ENCODE data around the gene ERBB3.
"Not testable (repeated sequence)": the region's sequence is repeated elsewhere in the genome, so short reads cannot be mapped to it uniquely, and the experiment has no call there.

The ERBB3 gene

GRCh38 chr12:56079723-56080555 is at the start of gene ERBB3:
Gene ERBB3 (plus strand): TSS chr12:56080165. CDS start chr12:56080301, 136 bp downstream.
- peak; percentile 96 for DNase-seq

- DNase-seq = no peak
Observed at GRCh38 chr12:56031987-56032386, 48.0 kb upstream of the ERBB3 start.

- DNase-seq = no peak
Observed at GRCh38 chr12:56034586-56035332, 45.2 kb upstream of the ERBB3 start.

- no peak for DNase-seq
Observed at GRCh38 chr12:56037161-56037560, 42.8 kb upstream of the ERBB3 start.

DNA sequence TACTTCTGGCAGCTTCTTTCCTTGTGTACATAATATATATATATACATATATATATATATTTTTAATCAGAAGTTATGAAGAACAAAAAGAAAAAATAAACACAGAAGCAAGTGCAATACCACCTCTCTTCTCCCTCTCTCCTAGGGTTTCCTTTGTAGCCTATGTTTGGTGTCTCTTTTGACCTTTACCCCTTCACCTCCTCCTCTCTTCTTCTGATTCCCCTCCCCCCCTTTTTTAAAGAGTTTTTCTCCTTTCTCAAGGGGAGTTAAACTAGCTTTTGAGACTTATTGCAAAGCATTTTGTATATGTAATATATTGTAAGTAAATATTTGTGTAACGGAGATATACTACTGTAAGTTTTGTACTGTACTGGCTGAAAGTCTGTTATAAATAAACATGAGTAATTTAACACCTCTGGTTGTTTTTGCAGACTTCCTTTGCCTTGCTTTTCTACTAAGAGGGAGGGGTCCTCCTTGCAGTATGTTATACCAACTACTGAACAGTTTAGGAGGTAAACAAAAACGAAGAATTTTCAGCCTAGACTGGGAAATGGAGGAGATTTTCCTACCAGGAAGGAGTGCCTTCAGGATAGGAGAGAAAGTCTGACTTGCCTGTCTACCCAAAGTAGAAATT is 41.8 kb upstream of the ERBB3 start:
- no peak for DNase-seq

DNA sequence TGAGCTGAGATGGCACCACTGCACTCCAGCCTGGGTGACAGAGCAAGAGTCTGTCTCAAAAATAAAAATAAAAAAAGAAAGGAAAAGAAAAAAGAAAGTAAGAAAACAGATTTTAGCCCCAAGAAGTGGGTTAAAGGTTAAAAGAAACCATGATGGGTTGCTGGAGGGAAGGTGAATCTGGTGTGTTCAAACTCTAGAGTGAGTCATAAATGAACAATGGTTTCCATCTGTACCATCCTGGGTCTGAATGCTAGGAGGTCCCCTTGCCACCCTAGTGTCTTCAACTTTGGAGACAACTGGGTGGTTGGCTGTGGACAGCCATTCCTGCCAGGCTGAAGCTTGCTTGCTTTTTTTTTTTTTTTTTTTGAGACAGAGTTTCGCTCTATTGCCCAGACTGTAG is 39.8 kb upstream of the ERBB3 start:
- no peak for DNase-seq

GRCh38 chr12:56040963-56041551 is 38.9 kb upstream of the ERBB3 start:
- DNase-seq = peak; percentile 57

- DNase-seq = peak; percentile 100
Observed at GRCh38 chr12:56041552-56042429, 38.2 kb upstream of the ERBB3 start, which contains the start of gene RPS26. Gene RPS26 (plus strand): TSS chr12:56041918. CDS start chr12:56042167, 249 bp downstream.

- DNase-seq = peak; percentile 43
Observed at GRCh38 chr12:56042430-56042813, 37.5 kb upstream of the ERBB3 start.

GRCh38 chr12:56042843-56043242 is 37.1 kb upstream of the ERBB3 start:
- no peak for DNase-seq

DNA sequence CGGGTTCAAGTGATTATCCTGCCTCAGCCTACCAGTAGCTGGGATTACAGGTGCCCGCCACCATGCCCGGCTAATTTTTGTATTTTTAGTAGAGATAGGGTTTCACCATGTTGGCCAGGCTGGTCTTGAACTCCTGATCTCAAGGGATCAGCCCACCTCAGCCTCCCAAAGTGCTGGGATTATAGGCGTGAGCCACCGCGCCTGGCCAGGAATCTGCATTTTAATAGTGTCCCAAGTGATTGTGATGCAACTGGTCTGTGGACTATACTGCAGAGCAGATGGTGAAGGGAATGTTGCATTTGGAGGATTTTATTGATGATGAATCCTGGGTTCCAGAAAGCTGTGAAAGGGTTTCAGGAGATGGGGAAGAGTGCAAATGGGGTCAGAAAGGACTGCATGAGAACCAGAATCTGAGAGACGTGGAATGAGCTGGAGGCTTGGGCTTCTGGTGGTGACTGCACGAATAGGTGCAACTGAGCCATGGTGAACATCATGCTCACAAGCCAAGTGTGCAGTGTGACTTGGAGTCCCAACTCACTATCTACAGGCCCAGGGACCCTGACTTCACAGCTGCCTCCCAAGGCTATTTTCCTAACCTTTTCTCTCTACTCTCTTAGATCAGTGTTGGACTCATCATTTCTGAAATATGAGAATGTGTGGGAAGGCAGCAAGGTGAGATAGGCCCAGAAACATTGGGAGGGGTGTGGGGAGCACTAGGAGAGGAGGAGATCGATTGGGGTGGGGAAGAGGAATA is 33.8 kb upstream of the ERBB3 start:
- DNase-seq = peak; percentile 30

DNA sequence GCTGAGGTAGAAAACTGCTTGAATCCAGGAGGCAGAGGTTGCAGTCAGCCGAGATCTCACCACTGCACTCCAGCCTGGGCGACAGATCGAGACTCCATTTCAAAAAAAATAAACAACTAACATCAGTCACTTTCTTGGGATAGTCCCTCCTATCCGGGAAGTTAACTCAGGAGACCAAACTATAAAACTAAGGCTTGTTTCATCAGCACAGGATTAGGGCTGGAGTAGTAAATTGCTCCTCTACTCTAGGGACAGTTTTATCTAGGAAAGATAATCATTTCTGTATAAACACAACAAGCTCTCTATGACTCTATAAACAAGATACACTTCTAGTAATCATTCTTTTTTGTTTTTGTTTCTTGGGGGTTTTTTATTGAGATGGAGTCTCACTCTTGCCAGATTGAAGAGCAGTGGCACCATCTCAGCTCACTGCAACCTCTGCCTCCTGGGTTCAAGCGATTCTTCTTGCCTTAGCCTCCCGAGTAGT is 26.5 kb upstream of the ERBB3 start:
- no peak for DNase-seq

- not testable (repeated sequence) for DNase-seq
Observed at GRCh38 chr12:56059964-56060363, 20.0 kb upstream of the ERBB3 start.

GRCh38 chr12:56061982-56062381 is 18.0 kb upstream of the ERBB3 start:
- no peak for DNase-seq

DNA sequence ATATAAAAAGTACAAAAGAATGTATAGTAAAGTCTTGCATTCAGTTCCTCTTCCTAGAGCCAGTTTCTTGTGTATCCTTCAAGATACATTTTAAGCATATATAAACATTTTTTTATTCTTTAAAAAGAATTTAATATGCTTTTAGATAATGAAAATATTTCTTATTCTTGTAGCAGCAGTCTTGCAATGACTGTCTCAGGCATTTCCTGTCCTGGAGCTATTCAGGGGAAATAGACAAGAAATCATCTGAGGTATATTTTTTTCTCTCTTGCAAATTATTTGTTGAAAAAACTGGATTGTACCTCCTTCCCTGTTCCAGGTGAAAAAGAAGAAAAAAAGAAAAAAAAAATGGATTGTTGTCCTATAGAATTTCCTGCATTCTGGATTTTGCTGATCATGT is 17.0 kb upstream of the ERBB3 start:
- DNase-seq = no peak

DNA sequence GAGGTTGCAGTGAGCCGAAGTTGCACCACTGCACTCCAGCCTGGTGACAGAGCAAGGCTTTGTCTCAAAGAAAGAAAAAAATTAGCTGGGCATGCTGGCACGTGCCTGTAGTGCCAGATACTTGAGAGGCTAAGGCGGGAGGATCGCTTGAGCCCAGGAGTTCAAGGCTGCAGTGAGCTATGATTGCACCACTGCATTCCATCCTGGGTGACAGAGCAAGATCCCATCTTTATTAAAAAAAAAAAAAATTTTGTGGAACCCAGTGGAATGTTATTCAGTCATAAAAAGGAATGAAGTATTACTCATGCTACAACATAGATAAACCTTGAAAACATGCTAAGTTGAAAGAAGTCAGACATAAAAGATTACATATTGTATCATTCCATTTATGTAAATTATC is 8.3 kb upstream of the ERBB3 start:
- DNase-seq = no peak

GRCh38 chr12:56074396-56074795 is 5.6 kb upstream of the ERBB3 start:
- no peak for DNase-seq

DNA sequence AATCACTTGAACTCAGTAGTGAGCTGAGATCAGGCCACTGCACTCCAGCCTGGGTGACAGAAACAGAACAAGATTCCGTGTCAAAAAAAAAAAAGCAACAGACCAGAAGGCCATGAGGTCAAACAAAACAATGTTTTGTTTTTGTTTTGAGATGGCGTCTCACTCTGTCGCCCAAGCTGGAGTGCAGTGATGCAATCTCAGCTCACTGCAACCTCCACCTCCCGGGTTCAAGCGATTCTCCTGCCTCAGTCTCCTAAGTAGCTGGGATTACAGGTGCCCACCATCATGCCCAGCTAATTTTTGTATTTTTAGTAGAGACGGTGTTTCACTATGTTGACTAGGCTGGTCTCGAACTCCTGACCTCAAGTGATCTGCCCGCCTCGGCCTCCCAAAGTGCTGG is 2.0 kb upstream of the ERBB3 start:
- DNase-seq = not testable (repeated sequence)

DNA sequence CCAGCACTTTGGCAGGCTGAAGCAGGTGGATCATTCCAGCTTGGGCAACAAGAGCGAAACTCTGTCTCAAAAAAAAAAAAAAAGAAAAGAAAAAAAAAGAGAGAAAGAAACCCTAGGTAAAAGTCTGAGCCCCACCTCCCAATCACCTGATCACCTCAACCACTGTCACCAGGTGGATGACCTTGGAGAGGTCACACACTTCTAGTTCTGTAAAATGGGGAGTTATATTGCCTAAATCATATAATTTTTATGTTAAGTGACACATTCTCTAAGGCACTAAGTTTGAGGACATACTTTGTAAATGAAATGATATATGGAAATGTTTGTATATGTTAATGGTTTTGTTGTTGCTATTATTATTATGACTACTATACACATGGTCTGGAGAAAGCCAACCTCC is 1.5 kb upstream of the ERBB3 start:
- no peak for DNase-seq

DNA sequence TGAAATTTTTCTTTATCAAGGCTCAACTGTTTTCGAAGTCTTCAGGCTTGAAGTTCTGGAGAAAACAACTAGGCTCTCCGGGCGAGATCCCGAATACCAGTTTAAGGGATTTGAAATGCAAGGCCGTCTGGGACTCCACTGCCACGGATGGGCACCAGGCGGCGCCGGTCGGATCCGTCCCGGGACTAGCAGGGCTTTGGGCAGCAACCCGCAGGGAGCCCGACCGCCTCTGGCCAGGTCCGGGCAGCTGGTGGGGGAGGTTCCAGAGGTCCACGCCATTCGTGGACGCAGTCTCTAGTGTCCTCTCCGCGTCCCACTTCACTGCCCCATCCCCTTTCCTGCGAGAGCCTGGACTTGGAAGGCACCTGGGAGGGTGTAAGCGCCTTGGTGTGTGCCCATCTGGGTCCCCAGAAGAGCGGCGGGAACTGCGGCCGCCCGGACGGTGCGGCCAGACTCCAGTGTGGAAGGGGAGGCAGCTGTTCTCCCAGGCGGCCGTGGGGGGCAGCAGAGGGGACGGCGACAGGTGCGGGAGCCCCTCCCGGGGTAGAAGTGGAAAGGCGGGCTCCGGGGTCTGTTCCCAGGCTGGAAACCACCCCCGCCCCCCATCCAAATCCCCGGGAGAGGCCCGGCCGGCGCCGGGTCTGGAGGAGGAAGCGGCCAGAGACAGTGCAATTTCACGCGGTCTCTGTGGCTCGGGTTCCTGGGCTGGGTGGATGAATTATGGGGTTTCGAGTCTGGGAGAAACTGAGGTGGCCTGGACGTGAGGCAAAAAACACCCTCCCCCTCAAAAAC is 838 bp upstream of the ERBB3 start:
- DNase-seq = peak; percentile 94

Measured in DMS53 (cell line).